DOHH2 (cell line): Measurements from ENCODE around the gene NET1.

Experiments used
- H3F3A ChIP-seq: fragments of 200-600 bp; sonication (generic), shearing (Covaris generic); 2 replicates; pipeline ENCODE4 v1.6.0; 2016; ENCODE audit warnings: antibody characterized with exemption, mild to moderate bottlenecking; ENCODE audit not compliant: control insufficient read depth, insufficient read depth
- H3K27ac ChIP-seq: fragments of 200-600 bp; sonication (generic); 2 replicates; pipeline ENCODE4 v1.5.1; 2014; ENCODE audit warnings: low read depth, mild to moderate bottlenecking, low read length, moderate library complexity
- H3K27me3 ChIP-seq: fragments of 200-600 bp; sonication (generic); 2 replicates; pipeline ENCODE4 v1.6.1; 2014; ENCODE audit warnings: mild to moderate bottlenecking, low read length, mixed read lengths; ENCODE audit not compliant: control insufficient read depth
- H3K36me3 ChIP-seq: fragments of 200-600 bp; sonication (generic); 2 replicates; pipeline ENCODE4 v1.6.1; 2014; ENCODE audit warnings: mild to moderate bottlenecking, low read length, moderate library complexity, mixed read lengths; ENCODE audit not compliant: control insufficient read depth
- H3K4me1 ChIP-seq: fragments of 200-600 bp; sonication (generic); 2 replicates; pipeline ENCODE4 v1.6.1; 2014; ENCODE audit warnings: mild to moderate bottlenecking, low read length, mixed read lengths; ENCODE audit not compliant: control insufficient read depth
- H3K4me2 ChIP-seq: fragments of 200-600 bp; sonication (generic); 2 replicates; pipeline ENCODE4 v1.6.0; 2014; ENCODE audit warnings: mild to moderate bottlenecking, low read length, moderate library complexity
- H3K4me3 ChIP-seq: fragments of 200-600 bp; sonication (generic); 2 replicates; pipeline ENCODE4 v1.5.1; 2014; ENCODE audit warnings: mild to moderate bottlenecking, low read length, mixed read lengths
- H3K79me2 ChIP-seq: fragments of 200-600 bp; sonication (generic); 2 replicates; pipeline ENCODE4 v1.6.1; 2014; ENCODE audit warnings: mild to moderate bottlenecking, low read length, mixed read lengths; ENCODE audit not compliant: control insufficient read depth
- H3K9me2 ChIP-seq: fragments of 200-600 bp; sonication (generic); replicated peaks from 2 replicates; pipeline ENCODE4 v1.6.1; 2014; ENCODE audit warnings: mild to moderate bottlenecking, low read length, mixed read lengths; ENCODE audit not compliant: control insufficient read depth
- H3K9me3 ChIP-seq: fragments of 200-600 bp; sonication (generic); 2 replicates; pipeline ENCODE4 v1.6.1; 2014; ENCODE audit warnings: antibody characterized with exemption, low read length, mixed read lengths; ENCODE audit not compliant: control insufficient read depth, insufficient read depth
- H4K20me1 ChIP-seq: fragments of 200-600 bp; sonication (generic); 2 replicates; pipeline ENCODE4 v1.6.0; 2014; ENCODE audit warnings: low read depth, mild to moderate bottlenecking, antibody characterized with exemption, low read length, moderate library complexity; ENCODE audit not compliant: control insufficient read depth, insufficient read depth
- EZH2phosphoT487 ChIP-seq: fragments of 200-600 bp; sonication (generic); IDR thresholded peaks from 2 replicates; pipeline ENCODE4 v1.6.1; 2017; ENCODE audit warnings: borderline replicate concordance, mild to moderate bottlenecking, antibody characterized with exemption, low read length, moderate library complexity, mixed read lengths
- TF ChIP-seq, protein P1 (sequence below): fragments of 200-600 bp; sonication (generic); IDR thresholded peaks from one replicate; pipeline ENCODE4 v1.5.1; 2014; ENCODE audit warnings: antibody characterized with exemption, mild to moderate bottlenecking, low read depth, low read length; ENCODE audit not compliant: poor library complexity, severe bottlenecking

NET1 gene

DNA sequence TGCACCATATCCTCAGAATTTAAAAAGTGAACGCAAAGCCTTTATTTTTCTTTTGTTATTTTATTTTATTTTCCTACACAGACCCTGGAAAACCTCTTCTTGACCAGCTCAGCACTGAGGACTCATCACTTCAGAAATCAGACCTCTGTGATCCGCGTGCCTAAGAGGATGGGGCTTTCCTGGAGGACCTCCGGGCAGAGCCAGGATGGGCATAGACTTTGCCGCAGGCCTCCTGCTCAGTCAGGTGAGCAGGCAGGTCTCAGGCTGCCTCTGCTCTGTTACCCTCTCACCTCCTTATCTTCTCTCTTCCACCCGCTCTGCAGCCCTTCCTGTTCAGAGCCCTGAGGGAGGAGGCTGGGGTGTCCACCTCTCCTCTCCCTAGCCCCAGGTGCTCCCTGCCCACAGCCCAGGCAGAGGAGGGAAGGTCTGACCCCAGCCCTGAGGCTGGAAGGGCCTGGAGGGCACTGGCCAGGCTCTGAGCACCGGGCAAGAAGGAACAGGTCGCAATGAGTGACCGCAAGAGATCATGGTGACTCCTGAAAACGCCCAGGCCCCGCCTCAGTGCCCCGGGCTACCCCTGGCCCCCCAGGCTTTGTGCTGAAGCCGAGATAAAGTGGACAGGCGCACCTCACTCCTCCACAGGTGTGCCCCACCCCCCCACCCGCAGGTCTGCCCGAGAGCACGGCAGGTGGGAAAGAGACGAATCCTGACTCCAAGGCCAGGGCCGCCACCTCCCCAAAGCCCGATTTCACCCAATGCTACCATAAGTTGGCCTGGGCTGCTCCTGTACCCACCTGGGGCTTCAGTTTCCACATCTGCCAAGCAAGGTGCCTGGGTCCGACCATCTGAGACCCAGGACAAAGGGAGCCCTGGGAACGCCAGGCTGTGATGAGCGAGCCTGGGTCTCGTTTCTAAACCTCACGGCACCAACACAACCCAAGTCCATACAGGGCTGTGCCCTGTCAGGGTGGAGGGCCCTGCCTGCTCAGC is 84.2 kb downstream of the NET1 start:
- Histone ChIP-seq H3K4me2 (no peak overlapping the region), H3K9me3 (no peaks in the 10 kb centered on the region), H3K4me3 (no peak overlapping the region), H3K4me1 (peaks cover under 1% of the 10 kb centered on the region; the same call in 1 of the 2 replicates), H4K20me1 (no peaks in the 10 kb centered on the region), H3K27me3 (peaks cover 13% of the 10 kb centered on the region), H3K27ac (no peak overlapping the region), H3K9me2 (no peaks in the 10 kb centered on the region), H3K36me3 (no peaks in the 10 kb centered on the region), H3K79me2 (no peaks in the 10 kb centered on the region), H3F3A (no peaks in the 10 kb centered on the region)
- TF ChIP-seq EZH2phosphoT487, result no peak
- TF ChIP-seq, protein P1, sequence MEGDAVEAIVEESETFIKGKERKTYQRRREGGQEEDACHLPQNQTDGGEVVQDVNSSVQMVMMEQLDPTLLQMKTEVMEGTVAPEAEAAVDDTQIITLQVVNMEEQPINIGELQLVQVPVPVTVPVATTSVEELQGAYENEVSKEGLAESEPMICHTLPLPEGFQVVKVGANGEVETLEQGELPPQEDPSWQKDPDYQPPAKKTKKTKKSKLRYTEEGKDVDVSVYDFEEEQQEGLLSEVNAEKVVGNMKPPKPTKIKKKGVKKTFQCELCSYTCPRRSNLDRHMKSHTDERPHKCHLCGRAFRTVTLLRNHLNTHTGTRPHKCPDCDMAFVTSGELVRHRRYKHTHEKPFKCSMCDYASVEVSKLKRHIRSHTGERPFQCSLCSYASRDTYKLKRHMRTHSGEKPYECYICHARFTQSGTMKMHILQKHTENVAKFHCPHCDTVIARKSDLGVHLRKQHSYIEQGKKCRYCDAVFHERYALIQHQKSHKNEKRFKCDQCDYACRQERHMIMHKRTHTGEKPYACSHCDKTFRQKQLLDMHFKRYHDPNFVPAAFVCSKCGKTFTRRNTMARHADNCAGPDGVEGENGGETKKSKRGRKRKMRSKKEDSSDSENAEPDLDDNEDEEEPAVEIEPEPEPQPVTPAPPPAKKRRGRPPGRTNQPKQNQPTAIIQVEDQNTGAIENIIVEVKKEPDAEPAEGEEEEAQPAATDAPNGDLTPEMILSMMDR, result no peak

DNA sequence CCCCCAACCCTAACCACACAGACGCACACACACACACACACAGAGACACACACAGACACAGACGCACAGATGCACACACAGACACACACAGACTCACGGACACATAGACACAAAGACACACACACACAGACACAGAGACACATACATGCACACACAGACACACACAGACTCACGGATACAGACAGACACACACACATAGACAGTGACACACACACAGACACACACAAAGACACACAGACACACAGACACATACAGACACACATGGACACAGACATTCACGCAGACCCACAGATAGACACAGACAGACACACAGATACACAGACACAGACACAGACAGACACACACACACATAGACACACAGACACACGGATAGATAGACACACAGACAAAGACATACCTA is 84.9 kb downstream of the NET1 start:
- no peaks in the 10 kb centered on the region for H3K4me1 ChIP-seq
- TF ChIP-seq EZH2phosphoT487, result no peak
- TF ChIP-seq, protein P1, result no peak
- no peaks in the 10 kb centered on the region for H3F3A ChIP-seq
- no peaks in the 10 kb centered on the region for H3K36me3 ChIP-seq
- no peaks in the 10 kb centered on the region for H3K79me2 ChIP-seq
- H3K27ac ChIP-seq, result no peak overlapping the region
- H3K4me3 ChIP-seq, result no peak overlapping the region
- H3K9me2 ChIP-seq, result no peaks in the 10 kb centered on the region
- H3K4me2 ChIP-seq, result no peak overlapping the region
- peaks cover 20% of the 10 kb centered on the region for H3K27me3 ChIP-seq
- H4K20me1 ChIP-seq, result no peaks in the 10 kb centered on the region
- no peaks in the 10 kb centered on the region for H3K9me3 ChIP-seq

DNA sequence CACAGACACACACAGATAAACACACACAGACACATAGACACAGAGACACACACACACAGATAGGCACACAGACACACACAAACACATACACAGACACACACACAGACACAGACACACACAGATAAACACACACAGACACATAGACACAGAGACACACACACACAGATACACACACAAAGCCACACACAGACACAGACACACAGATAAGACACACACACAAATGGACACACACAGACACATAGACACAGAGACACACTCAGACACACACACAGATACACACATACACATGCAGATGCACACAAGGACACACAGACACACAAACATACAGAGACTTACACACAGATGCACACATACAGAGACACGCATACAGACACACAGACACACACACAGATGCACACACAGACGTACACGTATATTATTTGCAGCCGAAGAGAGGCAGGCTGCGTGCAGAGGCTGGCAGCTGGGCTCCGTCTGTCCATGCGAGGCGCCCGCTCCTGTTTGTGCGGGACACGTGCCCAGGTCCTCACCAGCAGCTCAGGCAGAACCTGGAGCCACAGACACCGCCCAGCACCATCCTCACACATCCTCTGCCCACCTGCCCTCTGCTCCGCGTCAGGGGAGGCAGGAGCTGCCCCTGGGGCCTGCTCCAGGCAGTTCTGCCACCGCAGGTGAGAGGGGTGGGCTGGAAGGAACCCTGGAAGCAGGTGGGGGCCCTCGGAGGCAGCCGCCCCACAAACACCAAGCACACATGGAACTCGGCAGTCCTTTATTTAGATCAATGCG is 85.8 kb downstream of the NET1 start:
- Histone ChIP-seq H3K4me2 (no peak overlapping the region), H3K27me3 (peaks cover 27% of the 10 kb centered on the region), H3K27ac (no peak overlapping the region), H3K9me3 (no peaks in the 10 kb centered on the region), H3K4me1 (no peaks in the 10 kb centered on the region), H3K4me3 (no peak overlapping the region), H3K79me2 (no peaks in the 10 kb centered on the region), H3K36me3 (no peaks in the 10 kb centered on the region), H4K20me1 (no peaks in the 10 kb centered on the region), H3K9me2 (no peaks in the 10 kb centered on the region), H3F3A (no peaks in the 10 kb centered on the region)
- TF ChIP-seq EZH2phosphoT487, result no peak
- TF ChIP-seq, protein P1, result no peak
